Neutrophil (primary cell): ENCODE results near the gene RIMBP2.

Experiments
- H3K27ac ChIP-seq: fragments of 200-600 bp; sonication (generic); 2 replicates; pipeline ENCODE4 v1.5.1; 2016; ENCODE audit warnings: mild to moderate bottlenecking, moderate library complexity
- H3K27me3 ChIP-seq: fragments of 200-600 bp; sonication (generic); 2 replicates; pipeline ENCODE4 v1.6.0; 2016; ENCODE audit warnings: mild to moderate bottlenecking
- H3K36me3 ChIP-seq: fragments of 200-600 bp; sonication (generic); 2 replicates; pipeline ENCODE4 v1.5.1; 2017
- H3K4me1 ChIP-seq, 2 experiments: fragments of 200-600 bp in 1 of 2; sonication (generic) in 1 of 2; 1 replicate in 1 of 2; 2 replicates in 1 of 2; pipeline versions ENCODE4 v1.5.1 to v1.6.1; 2013 to 2016; ENCODE audit warnings: low read depth in 1 of 2, low read length in 1 of 2, mild to moderate bottlenecking in 1 of 2, moderate library complexity in 1 of 2; ENCODE audit not compliant: control insufficient read depth in 1 of 2, insufficient read depth in 1 of 2
- H3K4me3 ChIP-seq, 2 experiments: fragments of 200-600 bp in 1 of 2; sonication (generic) in 1 of 2; 1 replicate in 1 of 2; 2 replicates in 1 of 2; pipeline ENCODE4 v1.5.1; 2013 to 2016; ENCODE audit warnings: low read depth in 1 of 2, low read length in 1 of 2, mild to moderate bottlenecking in 1 of 2, moderate library complexity in 1 of 2
- H3K9me3 ChIP-seq: fragments of 200-600 bp; sonication (generic); 2 replicates; pipeline ENCODE4 v1.5.1; 2016
- TF ChIP-seq, protein P1 (sequence below): fragments of 200-600 bp; sonication (generic); IDR thresholded peaks from 2 replicates; pipeline ENCODE4 v1.5.1; 2016; ENCODE audit warnings: antibody characterized with exemption

Gene RIMBP2

DNA sequence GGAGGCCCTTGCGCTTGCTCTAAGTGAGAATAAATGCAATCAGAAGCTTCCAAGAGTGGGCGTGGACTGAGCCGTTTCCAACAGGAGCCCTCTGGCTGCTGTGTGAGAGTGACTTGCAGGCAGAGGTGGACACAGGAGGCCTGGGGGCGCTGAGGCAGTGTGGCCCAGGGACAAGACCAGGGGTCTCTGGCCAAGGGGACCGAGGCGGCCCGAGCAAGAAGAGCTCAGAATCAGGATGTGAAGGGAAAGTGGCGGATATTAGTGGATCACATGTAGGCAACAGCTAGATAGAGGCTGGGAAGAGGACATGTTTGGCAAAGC is 8.6 kb downstream of the RIMBP2 start:
- no peaks in the 10 kb centered on the region for H3K36me3 ChIP-seq
- no peaks in the 10 kb centered on the region for H3K9me3 ChIP-seq
- H3K4me3 ChIP-seq: no peak overlapping the region
- no peak overlapping the region for H3K27ac ChIP-seq
- TF ChIP-seq, protein P1, sequence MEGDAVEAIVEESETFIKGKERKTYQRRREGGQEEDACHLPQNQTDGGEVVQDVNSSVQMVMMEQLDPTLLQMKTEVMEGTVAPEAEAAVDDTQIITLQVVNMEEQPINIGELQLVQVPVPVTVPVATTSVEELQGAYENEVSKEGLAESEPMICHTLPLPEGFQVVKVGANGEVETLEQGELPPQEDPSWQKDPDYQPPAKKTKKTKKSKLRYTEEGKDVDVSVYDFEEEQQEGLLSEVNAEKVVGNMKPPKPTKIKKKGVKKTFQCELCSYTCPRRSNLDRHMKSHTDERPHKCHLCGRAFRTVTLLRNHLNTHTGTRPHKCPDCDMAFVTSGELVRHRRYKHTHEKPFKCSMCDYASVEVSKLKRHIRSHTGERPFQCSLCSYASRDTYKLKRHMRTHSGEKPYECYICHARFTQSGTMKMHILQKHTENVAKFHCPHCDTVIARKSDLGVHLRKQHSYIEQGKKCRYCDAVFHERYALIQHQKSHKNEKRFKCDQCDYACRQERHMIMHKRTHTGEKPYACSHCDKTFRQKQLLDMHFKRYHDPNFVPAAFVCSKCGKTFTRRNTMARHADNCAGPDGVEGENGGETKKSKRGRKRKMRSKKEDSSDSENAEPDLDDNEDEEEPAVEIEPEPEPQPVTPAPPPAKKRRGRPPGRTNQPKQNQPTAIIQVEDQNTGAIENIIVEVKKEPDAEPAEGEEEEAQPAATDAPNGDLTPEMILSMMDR: no peak
- no peaks in the 10 kb centered on the region for H3K4me1 ChIP-seq
- peaks cover 16% of the 10 kb centered on the region for H3K27me3 ChIP-seq

DNA sequence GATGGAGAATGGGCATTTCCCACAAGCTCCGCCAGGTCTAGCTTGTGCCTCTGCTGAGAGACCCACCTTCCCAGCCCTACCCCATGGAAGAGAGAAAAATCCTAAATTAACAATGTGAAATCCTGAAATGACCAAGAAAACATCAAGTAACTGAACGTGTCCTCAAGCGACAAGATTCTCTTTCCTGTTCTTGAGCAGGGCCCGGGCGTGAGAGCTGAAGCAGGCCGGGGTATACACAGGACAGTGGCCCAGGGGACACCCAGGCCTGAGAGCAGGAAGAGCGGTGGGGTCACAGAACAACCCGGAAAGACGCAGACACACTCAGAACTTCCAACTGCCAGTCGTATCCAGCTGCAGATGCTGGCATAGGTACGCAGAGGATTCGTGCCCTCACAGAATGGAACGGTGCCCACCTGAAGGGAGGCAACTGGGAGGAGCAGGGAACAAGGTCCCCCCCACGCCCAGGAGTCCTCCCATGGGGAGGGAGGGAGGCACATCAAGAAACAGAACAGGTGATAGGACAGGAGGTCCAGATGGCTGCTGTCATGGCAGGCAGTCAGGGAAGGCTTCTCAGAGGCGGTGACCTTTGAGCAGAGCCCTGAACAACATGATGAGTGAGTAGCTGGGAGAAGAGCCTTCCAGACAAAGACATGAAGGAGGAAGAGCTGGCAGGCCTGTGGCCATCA is 9.1 kb downstream of the RIMBP2 start:
- TF ChIP-seq, protein P1: no peak
- Histone ChIP-seq H3K4me1 (no peaks in the 10 kb centered on the region), H3K36me3 (no peaks in the 10 kb centered on the region), H3K27me3 (peaks cover 11% of the 10 kb centered on the region), H3K9me3 (no peaks in the 10 kb centered on the region), H3K4me3 (no peak overlapping the region), H3K27ac (no peak overlapping the region)

DNA sequence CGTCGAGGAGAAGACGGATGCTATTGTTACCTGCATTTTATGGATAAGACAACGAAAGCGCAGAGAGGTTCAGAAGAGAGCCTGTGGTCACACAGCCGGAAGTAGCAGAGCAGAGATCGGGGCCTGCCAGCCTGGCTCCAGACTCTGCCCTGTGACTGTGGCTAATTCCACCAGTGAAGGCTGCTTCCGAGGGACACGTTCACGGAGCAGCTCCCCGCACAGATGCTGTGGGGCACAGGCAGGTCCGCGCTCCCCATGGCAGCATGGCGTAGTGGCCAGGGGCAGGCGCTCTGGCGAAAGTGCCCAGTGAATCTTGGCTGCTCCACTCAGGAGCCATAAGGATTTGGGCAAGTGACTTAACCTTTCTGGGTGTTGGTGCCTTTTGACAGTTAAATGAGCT is 9.8 kb downstream of the RIMBP2 start:
- H3K9me3 ChIP-seq: no peaks in the 10 kb centered on the region
- TF ChIP-seq, protein P1: no peak
- no peak overlapping the region for H3K4me3 ChIP-seq
- H3K27ac ChIP-seq: no peak overlapping the region
- no peaks in the 10 kb centered on the region for H3K4me1 ChIP-seq
- no peaks in the 10 kb centered on the region for H3K36me3 ChIP-seq
- peaks cover 3% of the 10 kb centered on the region for H3K27me3 ChIP-seq

DNA sequence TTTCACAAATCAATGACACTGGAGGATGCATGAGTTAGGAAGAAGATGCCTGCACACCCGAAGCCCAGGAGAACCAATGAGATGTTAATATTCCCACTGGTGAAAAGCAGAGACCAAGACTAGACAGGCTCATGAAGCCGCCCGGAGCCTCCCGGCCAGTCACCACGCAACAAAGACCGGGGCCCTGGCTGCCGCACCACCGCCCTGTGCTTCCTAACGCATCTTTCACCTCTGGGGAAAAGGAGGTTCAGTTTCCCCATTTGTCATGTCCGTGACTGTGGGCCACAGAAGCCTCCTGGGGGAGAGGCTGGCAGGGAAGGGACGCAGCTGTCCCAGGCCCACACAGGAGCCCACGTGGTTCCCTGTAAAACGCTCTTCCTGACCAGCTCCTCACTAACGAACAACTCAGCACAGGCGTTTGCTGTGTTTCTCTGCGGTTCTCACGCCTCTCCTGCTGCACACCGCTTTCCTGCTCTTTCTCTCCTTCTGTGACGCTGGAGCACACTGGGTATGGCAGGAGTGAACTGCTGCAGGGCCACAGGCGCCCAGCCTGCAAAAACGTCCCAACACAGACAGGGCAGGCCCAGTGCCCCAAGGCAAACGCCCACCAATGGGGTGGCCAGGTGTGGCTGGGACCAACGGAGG is 10.8 kb downstream of the RIMBP2 start:
- TF ChIP-seq, protein P1: no peak
- H3K4me1 ChIP-seq: no peaks in the 10 kb centered on the region
- no peak overlapping the region for H3K27ac ChIP-seq
- H3K27me3 ChIP-seq: peaks cover 3% of the 10 kb centered on the region
- H3K36me3 ChIP-seq: no peaks in the 10 kb centered on the region
- no peak overlapping the region for H3K4me3 ChIP-seq
- no peaks in the 10 kb centered on the region for H3K9me3 ChIP-seq

- Histone ChIP-seq H3K9me3 (no peaks in the 10 kb centered on the region), H3K27me3 (peaks cover under 1% of the 10 kb centered on the region), H3K4me1 (no peaks in the 10 kb centered on the region), H3K36me3 (no peaks in the 10 kb centered on the region), H3K27ac (no peak overlapping the region), H3K4me3 (no peak overlapping the region)
- TF ChIP-seq, protein P1: no peak
Measured at GRCh38 chr12:130704606-130705005, 11.5 kb downstream of the RIMBP2 start.
